Measurements from ENCODE around the gene NAGLU. TPM values are rescaled to one million over a fixed set of nuclear protein-coding genes. Genes with fewer than 3 reads are reported as not detected.

The NAGLU gene
- 20.7 and 36.3 TPM in 2 replicates for total RNA-seq

DNA sequence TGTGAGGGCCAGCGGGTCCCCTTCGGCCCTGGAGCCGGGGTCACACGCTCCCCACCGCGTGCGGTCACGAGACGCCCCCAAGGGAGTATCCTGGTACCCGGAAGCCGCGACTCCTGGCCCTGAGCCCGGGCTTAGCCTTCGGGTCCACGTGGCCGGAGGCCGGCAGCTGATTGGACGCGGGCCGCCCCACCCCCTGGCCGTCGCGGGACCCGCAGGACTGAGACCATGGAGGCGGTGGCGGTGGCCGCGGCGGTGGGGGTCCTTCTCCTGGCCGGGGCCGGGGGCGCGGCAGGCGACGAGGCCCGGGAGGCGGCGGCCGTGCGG is at the start of gene NAGLU:
Gene NAGLU (plus strand): TSS at position 194 of the 324 bp plus-strand sequence. CDS start 32 bp downstream, at position 226.
- peak; percentile 89 to 92 for DNase-seq (ENCODE audit: low read depth in 2 of 2)

GRCh38 chr17:42488032-42488431 is 48.0 kb upstream of the NAGLU start:
- no peak for DNase-seq (ENCODE audit: low read depth in 2 of 2)

DNA sequence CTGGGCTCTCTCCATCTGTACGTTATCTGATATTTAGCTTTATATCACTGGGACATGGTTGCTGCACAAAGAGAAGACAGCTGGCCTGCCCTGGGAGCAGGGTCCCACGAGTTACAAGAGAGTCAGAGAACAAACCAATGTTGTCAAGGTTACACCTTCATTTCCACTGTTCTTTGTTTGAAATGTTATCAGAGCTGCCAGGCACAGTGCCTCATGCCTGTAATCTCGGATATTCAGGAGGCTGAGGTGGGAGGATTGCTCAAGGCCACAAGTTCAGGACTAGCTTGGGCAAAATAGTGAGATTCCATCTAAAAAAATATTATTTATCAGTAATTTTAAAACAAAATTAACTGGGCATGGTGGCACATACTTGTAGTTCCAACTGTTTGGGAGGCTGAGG is 42.7 kb upstream of the NAGLU start:
- DNase-seq (ENCODE audit: low read depth in 2 of 2): peak in 1 of 2 donors; percentile 16

- no peak for DNase-seq (ENCODE audit: low read depth in 2 of 2)
Measured at GRCh38 chr17:42494673-42495072, 41.4 kb upstream of the NAGLU start.

DNA sequence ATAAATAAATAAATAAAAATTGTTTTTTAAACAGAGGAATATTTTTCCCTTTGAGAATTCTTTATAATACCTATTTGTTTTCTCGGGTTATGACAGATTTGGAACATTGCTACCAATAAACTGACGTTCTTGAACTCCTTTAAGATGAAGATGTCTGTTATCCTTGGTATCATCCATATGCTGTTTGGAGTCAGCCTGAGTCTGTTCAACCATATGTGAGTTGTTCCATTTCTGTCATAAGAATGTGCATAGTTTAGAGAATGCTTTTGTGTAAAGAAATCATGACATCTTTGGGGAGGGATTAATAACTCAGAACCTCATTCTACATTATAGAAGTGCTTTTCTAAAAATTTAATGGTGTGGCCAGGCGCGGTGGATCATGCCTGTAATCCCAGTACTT is 37.2 kb upstream of the NAGLU start:
- DNase-seq (ENCODE audit: low read depth in 2 of 2): no peak

DNA sequence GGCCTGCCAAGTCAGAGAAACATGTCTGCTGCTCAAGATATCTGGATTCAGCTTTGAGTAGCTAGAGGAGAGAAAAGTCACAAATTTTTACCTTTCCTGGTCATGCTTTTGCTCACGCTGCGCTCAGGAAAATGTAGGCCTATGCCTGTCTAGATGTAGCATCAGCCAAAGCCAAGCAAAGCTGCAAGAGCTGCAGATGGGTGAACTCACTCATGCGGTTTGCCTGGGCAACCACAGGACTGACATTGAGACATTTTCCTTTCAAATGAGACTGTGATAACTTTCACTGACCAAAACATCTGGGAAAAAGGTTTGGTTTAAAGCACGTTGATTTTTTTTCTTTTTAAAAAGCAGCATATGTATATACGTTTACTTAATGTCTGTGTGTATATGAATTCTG is 34.0 kb upstream of the NAGLU start:
- no peak for DNase-seq (ENCODE audit: low read depth in 2 of 2)

DNA sequence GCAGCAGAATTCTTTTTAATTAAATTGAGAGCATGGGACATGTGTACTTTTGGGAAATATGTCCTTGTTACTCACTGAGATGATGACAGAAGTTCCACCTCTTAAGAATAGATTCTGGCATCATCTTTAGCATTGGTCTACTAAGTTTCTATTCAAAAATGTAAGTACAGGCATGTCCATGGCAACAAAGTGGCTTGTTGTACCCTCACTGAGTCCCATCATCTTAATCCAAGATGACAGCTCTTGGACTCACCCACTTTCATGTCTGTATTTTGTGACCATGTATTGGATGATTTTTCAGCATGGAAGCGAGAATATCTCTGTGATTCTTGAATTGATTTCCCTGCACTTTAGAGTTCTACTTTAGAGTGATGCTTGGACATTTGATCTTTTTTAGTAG is 33.1 kb upstream of the NAGLU start:
- DNase-seq (ENCODE audit: low read depth in 2 of 2): no peak

GRCh38 chr17:42507671-42508070 is 28.4 kb upstream of the NAGLU start:
- no peak for DNase-seq (ENCODE audit: low read depth in 2 of 2)

GRCh38 chr17:42508426-42509165 is 27.4 kb upstream of the NAGLU start:
- peak in 1 of 2 donors; percentile 81 for DNase-seq (ENCODE audit: low read depth in 2 of 2)

DNA sequence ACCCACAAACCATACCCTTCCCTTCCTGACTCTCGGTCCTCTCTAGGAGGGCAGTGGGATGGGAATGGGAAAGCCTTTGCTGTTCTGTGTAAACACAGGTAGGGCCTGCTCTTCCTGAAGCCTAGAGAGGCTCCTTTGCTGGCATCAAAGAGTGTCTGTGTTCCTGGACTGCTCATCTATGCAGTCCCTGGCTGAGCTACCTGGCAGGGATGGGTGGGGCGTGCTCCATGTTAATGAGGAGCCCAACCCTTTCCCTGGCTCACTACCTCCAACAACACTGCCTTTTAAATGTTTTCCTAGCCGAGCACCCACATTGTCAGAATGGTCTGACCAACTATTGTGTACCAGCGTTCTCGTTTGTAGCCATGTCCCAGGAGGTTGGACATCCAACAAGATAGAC is 26.6 kb upstream of the NAGLU start:
- DNase-seq (ENCODE audit: low read depth in 2 of 2): no peak

- no peak for DNase-seq (ENCODE audit: low read depth in 2 of 2)
Measured at GRCh38 chr17:42509841-42510240, 26.2 kb upstream of the NAGLU start.

- no peak for DNase-seq (ENCODE audit: low read depth in 2 of 2)
Measured at GRCh38 chr17:42512246-42512645, 23.8 kb upstream of the NAGLU start.

DNA sequence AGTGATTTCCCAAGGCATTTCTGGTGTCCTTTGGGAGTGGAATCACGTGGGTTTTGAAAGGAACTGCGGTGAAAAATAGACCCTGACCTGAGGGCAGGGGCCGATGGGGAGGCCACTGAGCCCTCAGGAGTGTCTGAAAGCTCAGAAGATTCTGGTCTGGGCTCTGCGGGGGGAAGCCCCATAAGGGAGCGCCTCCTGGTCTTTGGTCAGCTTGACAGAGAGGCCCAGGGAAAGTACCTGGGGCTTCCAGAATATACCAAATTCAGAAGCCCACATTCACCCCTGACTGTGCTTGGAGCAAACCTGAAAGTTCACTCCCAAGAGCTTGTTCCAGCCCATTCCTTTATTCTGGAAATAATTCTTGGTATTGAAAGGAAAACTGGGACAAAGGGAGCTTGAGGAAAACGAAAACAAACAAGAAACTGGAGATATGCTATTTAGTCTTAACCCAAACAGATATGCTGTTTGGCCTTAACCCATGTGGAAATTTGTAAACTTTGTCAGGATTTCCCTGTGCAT is 23.2 kb upstream of the NAGLU start:
- no peak for DNase-seq (ENCODE audit: low read depth in 2 of 2)

- no peak for DNase-seq (ENCODE audit: low read depth in 2 of 2)
Measured at GRCh38 chr17:42513686-42514085, 22.4 kb upstream of the NAGLU start.

GRCh38 chr17:42514279-42514678 is 21.8 kb upstream of the NAGLU start:
- no peak for DNase-seq (ENCODE audit: low read depth in 2 of 2)

- DNase-seq (ENCODE audit: low read depth in 2 of 2): no peak
Measured at GRCh38 chr17:42514867-42515266, 21.2 kb upstream of the NAGLU start.

DNA sequence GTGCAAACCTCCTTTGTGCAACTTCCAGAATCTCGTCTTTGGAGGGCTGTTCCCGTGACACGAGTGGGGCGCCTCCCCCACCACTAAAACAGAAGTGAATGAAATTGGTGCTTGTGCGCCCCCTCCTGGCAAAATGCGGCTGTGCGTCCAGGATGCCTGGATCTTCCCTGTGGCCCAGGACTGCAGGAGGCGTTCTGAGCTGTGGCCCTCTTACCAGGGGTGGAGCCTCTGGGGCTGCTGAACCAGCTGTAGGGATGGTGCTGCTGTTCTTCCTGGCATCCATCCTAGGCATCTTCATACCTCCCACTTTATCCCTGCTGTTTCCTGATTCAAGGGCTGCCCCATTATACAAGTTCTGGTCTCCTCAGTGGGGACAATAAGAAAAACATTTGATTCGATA is 18.5 kb upstream of the NAGLU start:
- peak; percentile 87 to 89 for DNase-seq (ENCODE audit: low read depth in 2 of 2)

- DNase-seq (ENCODE audit: low read depth in 2 of 2): peak; percentile 64 to 98
Measured at GRCh38 chr17:42518046-42518754, 17.8 kb upstream of the NAGLU start.

DNA sequence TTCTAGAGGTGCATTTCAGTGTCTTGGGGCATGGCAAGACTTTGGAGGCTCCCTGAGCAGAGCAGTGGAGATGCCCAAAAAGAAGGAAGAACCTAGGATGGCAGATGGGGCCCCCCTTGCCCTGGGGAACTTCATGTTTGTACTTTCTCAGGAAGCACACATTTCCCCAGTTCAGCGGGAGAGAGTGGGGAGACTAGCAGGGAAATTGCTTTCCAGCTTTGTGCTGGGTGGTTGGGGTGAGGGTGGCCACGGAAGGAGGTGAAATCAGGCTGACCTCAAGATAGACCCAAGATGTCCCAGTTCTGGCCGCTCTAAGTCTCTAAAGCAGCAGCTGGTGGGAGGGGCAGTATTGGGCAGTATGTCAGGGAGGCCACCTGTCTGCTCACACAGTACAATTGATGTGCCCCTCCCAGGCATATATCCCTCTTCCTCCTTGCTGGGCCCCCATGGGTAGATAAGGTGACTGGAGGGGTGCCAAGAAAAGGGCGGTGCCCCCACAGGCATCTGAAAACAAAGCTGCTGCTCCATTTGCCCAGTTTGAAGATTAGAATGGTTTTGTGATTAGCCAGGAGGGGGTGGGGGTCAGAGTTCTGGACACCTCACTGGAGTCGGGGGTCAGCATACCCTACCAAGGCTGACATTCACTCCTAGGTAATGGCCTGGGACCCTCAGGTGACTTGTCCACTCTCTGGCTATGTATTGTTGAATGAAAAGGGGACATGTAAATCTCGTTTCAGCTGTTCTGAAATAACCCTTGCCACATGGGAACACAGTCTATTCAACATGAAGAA is 17.1 kb upstream of the NAGLU start:
- DNase-seq (ENCODE audit: low read depth in 2 of 2): peak; percentile 58 to 66

DNA sequence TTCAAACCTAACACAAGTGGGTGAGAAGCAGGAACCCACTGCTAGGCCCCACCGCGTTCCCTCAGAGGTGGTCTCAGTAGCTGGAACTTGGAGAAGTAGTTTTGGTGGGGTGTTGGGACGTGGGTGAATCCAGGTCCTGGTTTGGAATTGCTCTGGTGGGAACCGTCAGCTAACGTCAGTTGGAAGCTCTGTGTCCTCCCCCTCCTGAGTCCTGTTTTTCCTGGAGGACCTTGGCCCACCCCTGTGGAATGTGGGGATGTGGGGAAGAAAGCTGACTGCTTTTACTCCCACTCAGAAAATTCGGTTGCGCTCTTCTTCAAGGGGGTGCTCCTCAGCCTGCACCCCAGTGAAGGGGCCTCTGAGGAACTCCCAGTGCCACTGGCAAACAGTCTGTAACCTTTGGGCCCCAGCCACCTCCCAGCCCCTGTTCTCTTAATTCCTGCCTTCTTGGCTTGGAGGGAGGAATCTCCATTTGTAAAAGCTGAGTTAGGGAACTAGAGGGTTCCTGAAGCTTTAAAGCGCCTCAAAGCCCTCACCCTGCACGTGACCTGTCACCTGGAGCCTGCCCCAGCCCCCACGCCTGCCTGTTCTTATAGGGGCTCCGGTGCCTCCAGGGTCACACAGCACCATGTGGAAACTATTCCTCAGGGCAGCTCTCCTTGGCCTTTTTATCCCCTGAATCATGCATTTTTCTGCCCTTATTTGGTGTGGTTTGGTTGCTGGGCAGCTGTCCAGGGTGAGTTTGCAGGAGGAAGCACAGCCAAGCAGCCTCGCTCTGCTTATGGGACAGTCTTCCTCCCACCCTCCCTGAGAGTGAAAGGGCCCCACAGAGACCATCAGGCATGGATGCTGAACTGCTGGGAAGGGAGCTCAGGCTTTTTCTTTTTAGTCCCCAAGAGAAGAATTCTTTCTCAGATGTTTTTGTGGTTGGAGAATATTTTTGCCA is 16.2 kb upstream of the NAGLU start:
- DNase-seq (ENCODE audit: low read depth in 2 of 2): peak; percentile 92 to 97

DNA sequence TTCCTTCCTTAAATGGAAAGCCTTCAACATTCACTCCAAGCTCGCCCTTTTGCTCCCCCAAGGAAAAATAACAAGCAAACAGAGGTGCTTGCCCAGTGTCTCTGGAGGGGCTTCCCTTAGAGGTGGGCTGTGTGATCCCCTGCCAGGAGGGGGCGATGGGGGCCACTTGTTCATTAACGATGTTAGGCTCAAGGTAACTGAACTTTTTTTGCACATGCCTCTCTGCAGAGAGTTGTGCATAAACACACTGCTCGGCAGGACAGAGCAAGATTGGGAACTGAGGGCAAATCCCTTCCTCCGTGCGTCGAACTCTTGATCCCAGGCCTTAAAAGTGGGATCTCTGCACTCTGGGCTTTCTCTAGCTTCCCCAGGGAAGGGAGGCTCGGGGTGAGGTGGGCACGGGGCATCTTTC is 15.5 kb upstream of the NAGLU start:
- peak in 1 of 2 donors; percentile 51 for DNase-seq (ENCODE audit: low read depth in 2 of 2)
